Adrenal gland (tissue), 12 donors: ENCODE results near the gene CCR9. TPM values are rescaled to one million over a fixed set of nuclear protein-coding genes. Genes with fewer than 3 reads are reported as not detected.
A peak's percentile ranks its signal among the peaks of the same experiment; 100 is the strongest.

ENCODE experiments used
- DNase-seq, 7 donors: peaks; one replicate each; pipeline ENCODE4 v3.0.0-alpha.2; 2019 to 2020
- H3K27ac ChIP-seq, 5 donors: fragments of 200-600 bp; sonication (generic) in 4 of 5; 1 replicate in 3 of 5; 2 replicates in 2 of 5; pipeline versions ENCODE4 v1.5.1 to v1.8.0; 2016 to 2020; ENCODE audit warnings: mild to moderate bottlenecking in 1 of 5
- H3K27me3 ChIP-seq: fragments of 200-600 bp; 2 replicates; pipeline ENCODE4 v1.8.0; 2021
- H3K36me3 ChIP-seq, 2 donors: fragments of 200-600 bp; replicated peaks in 1 of 2; 1 replicate in 1 of 2; 2 replicates in 1 of 2; pipeline versions ENCODE4 v1.5.1 to v1.8.0; 2018 to 2022
- H3K4me1 ChIP-seq, 2 donors: fragments of 200-600 bp; replicated peaks in 1 of 2; 1 replicate in 1 of 2; 2 replicates in 1 of 2; pipeline versions ENCODE4 v1.5.1 to v1.8.0; 2018 to 2021
- H3K4me3 ChIP-seq, 4 donors: fragments of 200-600 bp; sonication (generic) in 3 of 4; one replicate each; pipeline ENCODE4 v1.5.1; 2016 to 2018
- H3K9me3 ChIP-seq, 3 donors: fragments of 200-600 bp; sonication (generic) in 1 of 3; replicated peaks in 1 of 3; 1 replicate in 2 of 3; 2 replicates in 1 of 3; pipeline versions ENCODE4 v1.5.1 to v1.8.0; 2016 to 2021
- POLR2A ChIP-seq, 2 donors: fragments of 450-650 bp; IDR thresholded peaks; one replicate each; pipeline ENCODE4 v1.6.1; 2017; ENCODE audit warnings: antibody characterized with exemption in 2 of 2, mild to moderate bottlenecking in 2 of 2, moderate library complexity in 1 of 2
- WGBS, 4 donors: extraction: QIAGEN DNeasy Blood & Tissue Kit in 2 of 4; methylation state at CpG; one replicate each; pipeline versions ENCODE4 v1.1.5 to v1.1.7; 2013 to 2017; 5-methylcytosine and 5-hydroxymethylcytosine counted together
- intact Hi-C, 2 donors: fragments of 100-400 bp; cut with DNase I; formaldehyde crosslinking; loops; one replicate each; pipeline versions ENCODE4 v1.14.1 to v1.15.0; 2022 to 2023
- polyA plus RNA-seq, 3 donors: library from polyadenylated mRNA; stranded (reverse); fragments of 200-250 nt in 2 of 3; fragments of 350-450 nt in 1 of 3; fragmentation: Illumina TruSeq in 1 of 3; extraction: RNeasy Lipid Tissue Mini Kit (QIAGEN cat#74804) in 1 of 3; gene quantifications; one replicate each; pipeline ENCODE4 v1.2.3, GENCODE V29; 2013 to 2014
- total RNA-seq, 9 donors: library from RNA; depleted of rRNA in 4 of 9; stranded (reverse); fragments of >200 nt in 4 of 9; fragments of 120-200 nt in 1 of 9; fragmentation: NEBNext Ultra II Directional in 1 of 9; extraction: Animal tissue kit (Norgen Biotek cat#: 25700) in 1 of 9; gene quantifications; one replicate each; pipeline versions ENCODE4 v1.1.0 to v1.2.4, GENCODE V29; 2013 to 2023
- TF ChIP-seq, protein P1 (sequence below), 6 experiments: fragments of 450-650 bp in 4 of 6; fragments of 200-600 bp in 2 of 6; sonication (generic) in 1 of 6; IDR thresholded peaks; 1 replicate in 5 of 6; 2 replicates in 1 of 6; pipeline versions ENCODE4 v1.5.1 to v1.8.0; 2016 to 2021; ENCODE audit warnings: antibody characterized with exemption in 6 of 6, mild to moderate bottlenecking in 2 of 6, moderate library complexity in 1 of 6
- donor health status: healthy with polysubstance abuse.
- donor health status: Bipolar disorder and iron deficiency.
- donor health status: DM: yes; HTN: yes; CAD: no.
- donor health status: DM: no; HTN: no; CAD: no.
- donor health status: DM: no; HTN: no; CAD: no.
- donor health status: DM: yes; HTN: yes; CAD: no.

Gene CCR9
- total and polyA plus RNA-seq, 12 donors = 0.57 TPM; not detected in 11

DNA sequence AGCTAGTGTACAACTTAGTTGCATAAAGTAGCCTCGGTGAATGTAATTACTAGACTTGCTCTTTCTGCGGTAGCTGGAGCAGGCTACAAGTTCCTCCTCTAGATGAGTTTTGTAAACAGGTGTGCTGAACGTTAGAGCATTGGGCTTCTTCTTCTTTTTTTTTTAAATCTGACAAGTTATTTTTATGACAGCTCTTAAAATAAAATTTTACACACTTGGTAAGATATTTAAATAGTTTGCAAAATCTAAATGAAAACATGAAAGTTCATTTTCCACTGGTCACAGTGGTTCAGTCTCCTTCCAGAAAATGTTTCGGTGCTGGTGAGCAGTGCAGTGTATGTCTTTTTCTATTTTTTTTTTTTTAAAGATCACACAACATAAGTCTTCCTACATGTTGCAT lies 3.0 kb downstream of the CCR9 start:
- no peak for TF ChIP-seq POLR2A (IDR thresholded peaks at IDR 0.05)
- TF ChIP-seq, protein P1, sequence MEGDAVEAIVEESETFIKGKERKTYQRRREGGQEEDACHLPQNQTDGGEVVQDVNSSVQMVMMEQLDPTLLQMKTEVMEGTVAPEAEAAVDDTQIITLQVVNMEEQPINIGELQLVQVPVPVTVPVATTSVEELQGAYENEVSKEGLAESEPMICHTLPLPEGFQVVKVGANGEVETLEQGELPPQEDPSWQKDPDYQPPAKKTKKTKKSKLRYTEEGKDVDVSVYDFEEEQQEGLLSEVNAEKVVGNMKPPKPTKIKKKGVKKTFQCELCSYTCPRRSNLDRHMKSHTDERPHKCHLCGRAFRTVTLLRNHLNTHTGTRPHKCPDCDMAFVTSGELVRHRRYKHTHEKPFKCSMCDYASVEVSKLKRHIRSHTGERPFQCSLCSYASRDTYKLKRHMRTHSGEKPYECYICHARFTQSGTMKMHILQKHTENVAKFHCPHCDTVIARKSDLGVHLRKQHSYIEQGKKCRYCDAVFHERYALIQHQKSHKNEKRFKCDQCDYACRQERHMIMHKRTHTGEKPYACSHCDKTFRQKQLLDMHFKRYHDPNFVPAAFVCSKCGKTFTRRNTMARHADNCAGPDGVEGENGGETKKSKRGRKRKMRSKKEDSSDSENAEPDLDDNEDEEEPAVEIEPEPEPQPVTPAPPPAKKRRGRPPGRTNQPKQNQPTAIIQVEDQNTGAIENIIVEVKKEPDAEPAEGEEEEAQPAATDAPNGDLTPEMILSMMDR (IDR thresholded peaks at IDR 0.05) = no peak
- H3K27ac ChIP-seq = no peak overlapping the region
- H3K4me3 ChIP-seq = no peak overlapping the region
- H3K27me3 ChIP-seq = no peaks in the 10 kb centered on the region
- no peak for DNase-seq
- intact Hi-C loops = no loop called here
- H3K36me3 ChIP-seq = no peaks in the 10 kb centered on the region
- WGBS, 4 donors = 80 to 85% (median 82%) methylated on average over 4 of the region's 4 CpGs
- no peaks in the 10 kb centered on the region for H3K9me3 ChIP-seq
- H3K4me1 ChIP-seq = no peaks in the 10 kb centered on the region

DNA sequence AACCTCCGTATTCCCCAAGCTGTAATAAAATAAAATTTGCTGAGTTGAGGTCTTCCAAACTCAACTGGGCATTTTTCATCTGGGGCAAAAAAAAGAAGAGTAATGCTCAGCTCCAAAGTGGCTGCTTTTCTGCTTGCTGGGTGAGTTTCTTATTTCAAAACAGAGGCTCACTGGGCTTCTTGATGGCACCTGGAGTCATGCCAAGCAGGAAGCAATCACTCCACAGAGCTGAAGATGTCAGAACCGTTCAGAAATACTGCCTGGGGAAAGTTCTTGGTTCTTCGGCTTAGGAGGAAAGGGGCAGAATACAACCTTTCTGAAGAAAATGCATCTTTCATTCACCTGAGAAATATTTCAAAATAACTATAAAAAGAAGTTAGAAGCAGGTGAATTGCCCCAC lies 4.1 kb downstream of the CCR9 start:
- TF ChIP-seq, protein P1 (IDR thresholded peaks at IDR 0.05) = no peak
- TF ChIP-seq POLR2A (IDR thresholded peaks at IDR 0.05) = no peak
- intact Hi-C loops = no loop called here
- no peak overlapping the region for H3K27ac ChIP-seq
- H3K4me1 ChIP-seq = no peaks in the 10 kb centered on the region
- DNase-seq = peak in 3 of 7 donors; percentile 21 to 27 (median 24)
- no peaks in the 10 kb centered on the region for H3K36me3 ChIP-seq
- H3K27me3 ChIP-seq = no peaks in the 10 kb centered on the region
- no peaks in the 10 kb centered on the region for H3K9me3 ChIP-seq
- 37 to 52% (median 41%) methylated on average over 3 of the region's 3 CpGs for WGBS, 4 donors
- H3K4me3 ChIP-seq = no peak overlapping the region

DNA sequence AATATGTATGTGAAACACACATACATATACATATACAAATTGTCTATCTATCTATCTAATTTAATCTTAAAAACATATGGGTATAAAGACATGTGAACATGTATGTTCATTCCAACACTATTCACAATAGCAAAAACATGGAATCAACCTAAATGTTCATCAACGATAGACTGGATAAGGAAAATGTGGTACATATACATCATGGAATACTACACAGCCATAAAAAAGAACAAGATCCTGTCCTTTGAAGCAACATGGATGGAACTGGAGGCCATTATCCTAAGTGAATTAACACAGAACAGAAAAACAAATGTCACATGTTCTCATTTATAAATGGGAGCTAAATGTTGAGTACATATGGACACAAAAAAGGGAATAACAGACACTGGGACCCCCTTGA lies 5.8 kb downstream of the CCR9 start:
- Histone ChIP-seq H3K9me3 (no peaks in the 10 kb centered on the region), H3K27me3 (no peaks in the 10 kb centered on the region), H3K36me3 (no peaks in the 10 kb centered on the region), H3K4me3 (no peak overlapping the region), H3K4me1 (no peaks in the 10 kb centered on the region), H3K27ac (no peak overlapping the region)
- no peak for TF ChIP-seq POLR2A (IDR thresholded peaks at IDR 0.05)
- TF ChIP-seq, protein P1 (IDR thresholded peaks at IDR 0.05) = no peak
- WGBS, 4 donors = 92 to 100% (median 96%) methylated on average over 1 of the region's 1 CpG
- intact Hi-C loops = no loop called here
- no peak for DNase-seq

DNA sequence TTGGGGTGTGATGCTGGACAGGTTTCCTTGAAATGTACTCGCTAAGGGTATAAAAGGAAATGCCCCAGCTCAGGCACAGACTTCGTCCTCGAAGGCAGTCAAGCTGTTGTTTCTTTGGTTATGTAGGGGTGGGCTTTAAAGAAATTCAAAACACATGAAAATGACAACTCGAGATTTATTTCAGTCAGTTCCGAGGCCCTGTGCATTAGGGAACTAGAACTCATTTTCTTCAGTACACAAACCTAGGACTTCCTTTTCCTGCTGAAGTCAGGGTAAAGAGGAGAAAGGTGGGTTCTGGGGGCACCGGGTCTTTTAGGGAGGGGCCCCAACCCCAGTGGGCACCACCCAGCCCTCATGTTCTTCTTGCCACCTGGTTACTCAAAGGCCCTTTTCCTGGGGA lies 7.7 kb downstream of the CCR9 start:
- intact Hi-C loops = no loop called here
- TF ChIP-seq, protein P1 (IDR thresholded peaks at IDR 0.05) = no peak
- TF ChIP-seq POLR2A (IDR thresholded peaks at IDR 0.05) = no peak

More for the DNA sequence above, 7.7 kb downstream of the CCR9 start:
- Histone ChIP-seq H3K27ac (no peak overlapping the region), H3K4me3 (no peak overlapping the region), H3K36me3 (no peaks in the 10 kb centered on the region), H3K27me3 (no peaks in the 10 kb centered on the region), H3K4me1 (no peaks in the 10 kb centered on the region), H3K9me3 (no peaks in the 10 kb centered on the region)
- 64 to 81% (median 68%) methylated on average over 5 to 6 of the region's 6 CpGs for WGBS, 4 donors
- no peak for DNase-seq
